Fibroblast of lung (primary cell): ENCODE results near the gene GRAMD2B.

Experiments
- EZH2 ChIP-seq: IDR thresholded peaks from 2 replicates; pipeline ENCODE4 v1.5.1; 2012; ENCODE audit warnings: low read length, control low read depth, mild to moderate bottlenecking; ENCODE audit errors: missing control alignments
- TF ChIP-seq, protein P1 (sequence below), 2 donors: IDR thresholded peaks in 1 of 2; conservative IDR thresholded peaks in 1 of 2; 1 replicate in 1 of 2; 2 replicates in 1 of 2; pipeline ENCODE4 v1.5.1; 2011 to 2012; ENCODE audit warnings: low read length in 2 of 2, control low read depth in 1 of 2, inconsistent platforms in 1 of 2, low read depth in 1 of 2, mild to moderate bottlenecking in 1 of 2

DNA sequence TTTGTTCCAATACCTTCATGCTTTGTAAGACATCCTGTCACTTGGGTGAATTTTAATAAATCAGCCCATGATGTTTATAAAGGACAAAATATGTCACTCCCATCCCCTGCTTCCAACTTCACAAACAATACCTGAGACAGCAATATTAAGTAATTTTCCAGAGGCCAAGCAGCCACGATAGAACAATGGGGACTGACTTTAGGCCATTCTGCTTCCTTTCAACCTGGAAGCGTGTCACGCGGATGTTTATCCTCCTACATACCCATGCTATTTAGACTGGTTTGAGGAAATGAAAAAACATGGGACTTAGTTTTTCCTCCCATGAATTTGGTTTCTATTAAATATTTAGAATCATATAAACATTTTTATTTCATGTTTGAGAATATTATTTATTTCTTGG is 82.9 kb downstream of the GRAMD2B start:
- TF ChIP-seq, protein P1, sequence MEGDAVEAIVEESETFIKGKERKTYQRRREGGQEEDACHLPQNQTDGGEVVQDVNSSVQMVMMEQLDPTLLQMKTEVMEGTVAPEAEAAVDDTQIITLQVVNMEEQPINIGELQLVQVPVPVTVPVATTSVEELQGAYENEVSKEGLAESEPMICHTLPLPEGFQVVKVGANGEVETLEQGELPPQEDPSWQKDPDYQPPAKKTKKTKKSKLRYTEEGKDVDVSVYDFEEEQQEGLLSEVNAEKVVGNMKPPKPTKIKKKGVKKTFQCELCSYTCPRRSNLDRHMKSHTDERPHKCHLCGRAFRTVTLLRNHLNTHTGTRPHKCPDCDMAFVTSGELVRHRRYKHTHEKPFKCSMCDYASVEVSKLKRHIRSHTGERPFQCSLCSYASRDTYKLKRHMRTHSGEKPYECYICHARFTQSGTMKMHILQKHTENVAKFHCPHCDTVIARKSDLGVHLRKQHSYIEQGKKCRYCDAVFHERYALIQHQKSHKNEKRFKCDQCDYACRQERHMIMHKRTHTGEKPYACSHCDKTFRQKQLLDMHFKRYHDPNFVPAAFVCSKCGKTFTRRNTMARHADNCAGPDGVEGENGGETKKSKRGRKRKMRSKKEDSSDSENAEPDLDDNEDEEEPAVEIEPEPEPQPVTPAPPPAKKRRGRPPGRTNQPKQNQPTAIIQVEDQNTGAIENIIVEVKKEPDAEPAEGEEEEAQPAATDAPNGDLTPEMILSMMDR (conservative IDR thresholded peaks at IDR 0.05 in 1 of 2, IDR thresholded peaks at IDR 0.05 in 1 of 2; ENCODE audit: low read depth in 1 of 2, low read length in 2 of 2) = no peak
- TF ChIP-seq EZH2 = no peak
